ENCODE results near the gene MIF.
"Not testable (repeated sequence)": the region's sequence is repeated elsewhere in the genome, so short reads cannot be mapped to it uniquely, and the experiment has no call there.

MIF gene

GRCh38 chr22:23893945-23894709 lies at the start of gene MIF:
MIF (plus strand) TSS chr22:23894383; CDS start chr22:23894475, 92 bp downstream.
- DNase-seq, result peak; percentile 99

DNA sequence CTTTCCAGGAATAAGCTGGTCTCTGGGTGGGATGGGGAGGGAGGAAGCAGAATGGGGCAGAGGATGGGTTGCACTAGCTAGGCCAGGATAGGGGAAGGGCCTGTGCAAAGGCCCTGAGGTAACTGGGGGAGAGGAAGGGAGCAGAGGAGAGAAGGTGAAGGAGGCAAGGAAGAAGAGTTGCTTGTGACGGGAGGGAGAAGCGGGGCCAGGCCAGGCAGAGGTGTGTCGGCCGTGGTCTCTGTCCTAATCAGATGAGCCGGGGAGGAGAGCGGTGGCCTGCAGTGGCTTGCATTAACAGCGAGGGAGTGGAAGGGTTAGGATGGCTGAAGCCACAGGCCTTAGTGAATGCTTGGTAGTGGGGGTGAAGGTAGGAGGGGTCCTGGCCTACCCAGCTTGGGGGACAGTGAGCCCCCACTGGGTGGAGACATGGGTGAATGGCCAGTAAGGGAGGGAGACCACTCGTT lies 49.4 kb upstream of the MIF start:
- no peak for DNase-seq

GRCh38 chr22:23845265-23846080 lies 48.7 kb upstream of the MIF start:
- no peak for DNase-seq

- DNase-seq, result no peak
These were observed 48.1 kb upstream of the MIF start for GRCh38 chr22:23846081-23846469.

DNA sequence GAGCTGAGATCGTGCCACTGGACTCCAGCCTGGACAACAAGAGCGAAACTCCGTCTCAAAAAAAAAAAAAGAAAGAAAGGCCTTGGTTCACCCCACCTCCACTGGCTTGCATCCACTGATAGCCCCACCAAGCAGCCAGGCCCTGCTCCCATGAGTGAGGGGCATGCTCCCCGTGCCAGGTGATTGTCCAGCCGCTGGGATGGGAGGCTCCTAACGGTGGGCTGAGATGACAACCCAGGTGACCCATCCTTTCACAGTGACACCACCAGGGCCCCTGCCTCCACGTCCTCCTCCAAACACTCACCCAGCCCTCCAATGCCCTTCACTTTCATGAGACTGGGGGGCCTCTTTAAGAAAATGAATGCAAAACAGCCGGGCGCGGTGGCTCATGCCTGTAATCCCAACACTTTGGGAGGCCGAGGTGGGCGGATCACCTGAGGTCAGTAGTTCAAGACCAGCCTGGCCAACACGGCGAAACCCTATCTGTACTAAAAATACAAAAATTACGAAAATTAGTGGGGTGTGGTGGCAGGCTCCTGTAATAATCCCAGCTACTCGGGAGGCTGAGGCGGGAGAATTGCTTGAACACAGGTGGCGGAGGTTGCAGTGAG lies 46.8 kb upstream of the MIF start:
- no peak for DNase-seq

DNA sequence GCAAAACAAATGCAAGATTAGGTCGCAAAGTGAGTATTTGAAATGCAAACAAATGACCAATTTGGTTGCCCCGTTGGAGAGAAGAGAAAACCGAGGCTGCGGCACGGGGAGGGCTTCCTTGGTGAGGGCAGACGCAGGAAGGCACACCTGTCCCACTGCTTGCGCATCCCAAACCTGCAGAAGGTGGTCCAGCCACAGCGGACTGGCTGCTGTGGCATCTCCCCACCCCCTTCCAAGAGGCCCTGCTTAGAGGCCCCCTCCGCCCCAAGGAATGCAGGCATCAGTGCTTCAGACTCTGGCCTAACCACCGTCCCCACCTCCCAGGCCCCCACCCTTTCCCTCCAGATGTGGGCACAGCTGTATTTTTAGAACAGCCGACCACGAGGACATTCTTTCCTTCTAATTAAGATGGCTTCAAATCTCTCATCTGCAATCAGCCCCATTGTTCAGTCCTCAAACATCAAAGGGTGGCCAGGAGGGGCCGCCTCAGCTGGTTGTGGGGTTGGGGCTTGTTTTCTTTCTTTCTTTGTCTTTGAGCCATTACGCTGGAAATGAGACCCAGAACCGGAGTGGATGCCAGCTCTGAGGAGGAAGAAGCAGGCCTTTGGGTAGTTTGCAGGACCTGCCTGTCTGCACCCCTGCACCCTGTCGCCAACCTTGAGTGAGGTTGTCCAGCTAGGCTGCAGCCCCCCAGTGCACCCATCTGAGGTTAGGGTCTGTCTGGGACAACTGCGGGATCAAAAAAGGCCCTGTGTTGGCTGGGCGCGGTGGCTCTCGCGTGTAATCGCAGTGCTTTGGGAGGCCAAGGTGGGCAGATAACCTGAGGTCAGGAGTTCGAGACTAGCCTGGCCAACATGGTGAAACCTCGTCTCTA lies 46.0 kb upstream of the MIF start:
- DNase-seq, result no peak

- DNase-seq, result peak; percentile 88
These were observed 44.9 kb upstream of the MIF start for GRCh38 chr22:23849009-23850006.

DNA sequence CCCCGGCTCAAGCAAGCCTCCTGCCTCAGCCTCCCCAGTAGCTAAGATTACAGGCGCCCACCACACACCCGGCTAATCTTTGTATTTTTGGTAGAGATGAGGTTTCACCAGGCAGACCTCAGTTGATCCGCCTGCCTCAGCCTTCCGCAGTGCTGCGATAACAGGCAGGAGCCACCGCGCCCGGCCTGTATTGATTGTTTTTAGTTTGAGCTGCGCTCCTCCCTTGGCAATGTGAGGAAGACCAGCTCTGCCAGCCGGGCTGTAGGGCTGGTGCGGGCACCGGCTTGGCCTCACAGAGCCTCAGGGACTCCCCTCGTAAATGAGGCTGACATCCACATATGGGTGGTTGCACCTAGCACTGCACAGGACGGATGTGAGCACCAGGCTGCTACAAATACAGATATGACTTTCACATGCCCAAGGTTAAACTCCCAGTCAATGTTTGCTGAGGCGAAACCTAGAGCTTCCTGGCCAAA lies 44.0 kb upstream of the MIF start:
- DNase-seq, result no peak

- no peak for DNase-seq
These were observed 37.2 kb upstream of the MIF start for GRCh38 chr22:23856721-23857605.

- DNase-seq, result peak; percentile 98
These were observed 36.3 kb upstream of the MIF start, which contains the start of gene SLC2A11 for GRCh38 chr22:23857606-23858483. SLC2A11 (plus strand) TSS chr22:23857875; CDS start chr22:23858000, 125 bp downstream.

DNA sequence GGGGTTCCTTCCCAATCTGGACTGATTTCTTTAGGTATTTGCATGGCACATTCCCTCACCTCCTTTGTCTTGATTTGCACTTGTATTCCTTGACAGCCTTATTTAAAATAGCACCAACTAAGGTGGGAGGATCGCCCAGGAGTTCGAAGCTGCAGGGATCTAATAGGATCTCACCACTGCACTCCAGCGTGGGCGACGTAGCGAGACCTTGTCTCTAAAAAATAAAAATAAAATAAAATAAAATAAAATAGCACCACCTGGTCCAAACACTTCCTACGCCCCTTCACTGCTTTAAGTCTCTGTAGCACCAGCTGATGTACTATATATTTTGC lies 35.7 kb upstream of the MIF start:
- no peak for DNase-seq

DNA sequence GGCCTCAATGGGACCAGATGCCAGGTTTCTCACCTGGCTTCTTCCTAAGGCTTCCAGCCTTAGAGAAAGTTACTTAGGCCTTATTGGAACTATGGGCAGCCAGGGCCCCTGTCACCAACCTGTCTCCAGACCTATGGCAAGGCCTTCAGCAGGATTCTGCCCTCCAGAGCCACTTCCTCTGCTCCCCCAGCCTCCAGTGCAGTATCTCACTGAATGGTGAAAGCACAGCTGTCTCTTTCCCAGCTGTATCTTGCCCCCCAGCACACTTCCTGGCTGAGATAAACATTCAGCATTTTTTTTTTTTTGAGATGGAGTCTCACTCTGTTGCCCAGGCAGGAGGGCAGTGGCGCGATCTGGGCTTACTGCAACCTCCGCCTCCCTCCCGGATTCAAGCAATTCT lies 35.0 kb upstream of the MIF start:
- no peak for DNase-seq

- not testable (repeated sequence) for DNase-seq
These were observed 34.0 kb upstream of the MIF start for GRCh38 chr22:23860187-23860586.

- DNase-seq, result peak; percentile 63
These were observed 32.1 kb upstream of the MIF start for GRCh38 chr22:23862103-23862502.

GRCh38 chr22:23864499-23865154 lies 29.6 kb upstream of the MIF start:
- DNase-seq, result not testable (repeated sequence)

DNA sequence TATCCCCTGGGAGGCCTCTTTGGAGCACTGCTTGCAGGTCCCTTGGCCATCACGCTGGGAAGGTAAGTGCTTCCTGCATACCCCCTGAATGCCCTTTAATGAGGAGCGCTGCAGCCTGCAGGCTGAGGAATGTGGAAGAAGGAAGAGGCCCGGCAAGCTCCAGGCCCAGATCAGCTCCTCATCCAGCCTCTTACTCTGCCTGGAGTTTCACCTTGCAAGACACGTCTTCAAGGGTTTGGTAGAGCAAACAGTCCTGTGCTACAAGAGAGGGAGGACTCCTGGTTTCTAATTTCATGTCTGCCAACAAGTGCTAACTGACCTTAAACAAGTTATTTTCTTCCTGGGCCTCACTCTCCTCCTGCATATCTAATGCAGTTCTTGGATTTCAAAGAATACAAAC lies 25.6 kb upstream of the MIF start:
- DNase-seq, result no peak

GRCh38 chr22:23874871-23875270 lies 19.3 kb upstream of the MIF start:
- DNase-seq, result no peak

DNA sequence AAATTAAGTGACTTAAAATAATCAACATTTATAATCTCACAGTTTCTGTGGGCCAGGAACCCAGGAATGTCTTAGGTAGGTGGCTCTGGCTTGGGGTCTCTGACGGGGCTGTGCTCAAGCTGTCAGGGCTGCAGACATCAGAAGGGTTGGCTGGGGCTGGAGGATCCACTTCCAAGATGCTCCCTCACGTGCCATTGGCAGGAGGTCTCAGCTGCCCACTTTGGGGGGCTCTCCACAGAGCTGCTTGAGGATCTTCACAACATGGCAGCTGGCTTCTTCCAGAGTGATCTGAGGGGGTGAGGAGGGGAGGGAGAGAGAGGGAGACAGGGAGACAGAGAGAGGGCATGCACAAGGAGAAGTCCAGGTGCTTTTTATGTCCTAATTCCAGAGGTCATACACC lies 18.4 kb upstream of the MIF start:
- DNase-seq, result no peak

- DNase-seq, result no peak
These were observed 16.6 kb upstream of the MIF start for GRCh38 chr22:23877566-23877965.
